HCT116 (cell line): Measurements from ENCODE around the gene INIP.

Experiments
- CTCF ChIP-seq, 3 experiments: fragments of 200-600 bp in 1 of 3; sonication (generic) in 1 of 3; IDR thresholded peaks in 2 of 3; conservative IDR thresholded peaks in 1 of 3; 2 replicates each; pipeline ENCODE4 v1.5.1; 2012 to 2017; ENCODE audit warnings: low read depth in 2 of 3, low read length in 2 of 3, antibody characterized with exemption in 1 of 3, borderline replicate concordance in 1 of 3, control low read depth in 1 of 3, mild to moderate bottlenecking in 1 of 3, mixed read lengths in 1 of 3, mixed run types in 1 of 3, moderate library complexity in 1 of 3; ENCODE audit not compliant: insufficient read depth in 1 of 3
- EZH2 ChIP-seq: fragments of 200-600 bp; sonication (generic); IDR thresholded peaks from 2 replicates; pipeline ENCODE4 v1.6.1; 2017; ENCODE audit warnings: antibody characterized with exemption, mixed run types
- EZH2phosphoT487 ChIP-seq: fragments of 200-600 bp; IDR thresholded peaks from 2 replicates; pipeline ENCODE4 v1.6.1; 2018; ENCODE audit warnings: antibody characterized with exemption, borderline replicate concordance
- FOSL1 ChIP-seq: IDR thresholded peaks from 2 replicates; pipeline ENCODE4 v1.6.1; 2012; ENCODE audit warnings: low read depth
- JUND ChIP-seq: IDR thresholded peaks from 2 replicates; pipeline ENCODE4 v1.6.1; 2012
- MAX ChIP-seq: IDR thresholded peaks from 2 replicates; pipeline ENCODE4 v1.6.1; 2012
- POLR2A ChIP-seq: IDR thresholded peaks from 2 replicates; pipeline ENCODE4 v1.7.0; 2011; ENCODE audit warnings: borderline replicate concordance; ENCODE audit not compliant: insufficient read depth, insufficient read length; ENCODE audit errors: extremely low read depth
- RAD21 ChIP-seq: IDR thresholded peaks from 2 replicates; pipeline ENCODE4 v1.6.1; 2012; ENCODE audit warnings: low read depth, mild to moderate bottlenecking
- SP1 ChIP-seq: IDR thresholded peaks from 2 replicates; pipeline ENCODE4 v1.6.1; 2012; ENCODE audit warnings: low read depth
- ZFX ChIP-seq: fragments of 450-650 bp; IDR thresholded peaks from 2 replicates; pipeline ENCODE4 v1.6.1; 2017
- ZNF274 ChIP-seq: fragments of 200-500 bp; sonication (Bioruptor generic); IDR thresholded peaks from 2 replicates; pipeline ENCODE4 v1.6.1; 2014; ENCODE audit warnings: mild to moderate bottlenecking, low read depth, low read length, inconsistent platforms
- TF ChIP-seq, protein P1 (sequence below): IDR thresholded peaks from 2 replicates; pipeline ENCODE4 v1.6.1; 2012

GRCh38 chr9:112719696-112720095 is 1.8 kb upstream of the INIP start:
- TF ChIP-seq POLR2A: no peak
- TF ChIP-seq SP1: no peak
- no peak for TF ChIP-seq CTCF (IDR thresholded peaks at IDR 0.05 in 2 of 3, conservative IDR thresholded peaks at IDR 0.05 in 1 of 3; ENCODE audit: borderline replicate concordance in 1 of 3, insufficient read depth in 1 of 3, low read depth in 2 of 3, low read length in 2 of 3)
- no peak for TF ChIP-seq EZH2
- no peak for TF ChIP-seq MAX
- no peak for TF ChIP-seq RAD21
- no peak for TF ChIP-seq ZFX
- TF ChIP-seq ZNF274: no peak
- no peak for TF ChIP-seq EZH2phosphoT487
- no peak for TF ChIP-seq JUND
- TF ChIP-seq, protein P1, sequence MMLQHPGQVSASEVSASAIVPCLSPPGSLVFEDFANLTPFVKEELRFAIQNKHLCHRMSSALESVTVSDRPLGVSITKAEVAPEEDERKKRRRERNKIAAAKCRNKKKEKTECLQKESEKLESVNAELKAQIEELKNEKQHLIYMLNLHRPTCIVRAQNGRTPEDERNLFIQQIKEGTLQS: no peak
- no peak for TF ChIP-seq FOSL1
